ENCODE results near the gene SCGB1A1.

SCGB1A1 gene

GRCh38 chr11:62402960-62403730, 15.7 kb upstream of the SCGB1A1 start:
- no peak for DNase-seq (ENCODE audit: extremely low read depth, low read depth)

GRCh38 chr11:62404435-62404834, 14.4 kb upstream of the SCGB1A1 start:
- no peak for DNase-seq (ENCODE audit: extremely low read depth, low read depth)
- TF ChIP-seq CTCF (IDR thresholded peaks at IDR 0.05; ENCODE audit: low read depth, low read length), result no peak

More at GRCh38 chr11:62402960-62403730, 15.7 kb upstream of the SCGB1A1 start:
- no peak for TF ChIP-seq CTCF (IDR thresholded peaks at IDR 0.05; ENCODE audit: low read depth, low read length)

- TF ChIP-seq CTCF (IDR thresholded peaks at IDR 0.05; ENCODE audit: low read depth, low read length), result no peak
- DNase-seq (ENCODE audit: extremely low read depth, low read depth), result no peak
Measured at GRCh38 chr11:62404901-62405300, 13.9 kb upstream of the SCGB1A1 start.

GRCh38 chr11:62406034-62406433, 12.8 kb upstream of the SCGB1A1 start:
- TF ChIP-seq CTCF (IDR thresholded peaks at IDR 0.05; ENCODE audit: low read depth, low read length), result no peak
- DNase-seq (ENCODE audit: extremely low read depth, low read depth), result no peak

GRCh38 chr11:62409831-62410230, 9.0 kb upstream of the SCGB1A1 start:
- no peak for DNase-seq (ENCODE audit: extremely low read depth, low read depth)
- no peak for TF ChIP-seq CTCF (IDR thresholded peaks at IDR 0.05; ENCODE audit: low read depth, low read length)

- no peak for TF ChIP-seq CTCF (IDR thresholded peaks at IDR 0.05; ENCODE audit: low read depth, low read length)
- no peak for DNase-seq (ENCODE audit: extremely low read depth, low read depth)
Measured at GRCh38 chr11:62410972-62411371, 7.9 kb upstream of the SCGB1A1 start.

- DNase-seq (ENCODE audit: extremely low read depth, low read depth), result no peak
- no peak for TF ChIP-seq CTCF (IDR thresholded peaks at IDR 0.05; ENCODE audit: low read depth, low read length)
Measured at GRCh38 chr11:62411524-62411923, 7.3 kb upstream of the SCGB1A1 start.

Measured in AG09319 (cell line).